GM10266 (cell line): ENCODE data around the gene C6orf15.
A peak's percentile ranks its signal among the peaks of the same experiment; 100 is the strongest.

Experiments
- DNase-seq: peaks from one replicate; pipeline ENCODE4 v3.0.0; 2012; ENCODE audit errors: extremely low spot score
- TF ChIP-seq, protein P1 (sequence below): IDR thresholded peaks from 2 replicates; pipeline ENCODE4 v1.5.1; 2012; ENCODE audit warnings: mild to moderate bottlenecking, low read depth; ENCODE audit not compliant: control insufficient read depth, insufficient read depth; ENCODE audit errors: missing control alignments

Gene C6orf15

DNA sequence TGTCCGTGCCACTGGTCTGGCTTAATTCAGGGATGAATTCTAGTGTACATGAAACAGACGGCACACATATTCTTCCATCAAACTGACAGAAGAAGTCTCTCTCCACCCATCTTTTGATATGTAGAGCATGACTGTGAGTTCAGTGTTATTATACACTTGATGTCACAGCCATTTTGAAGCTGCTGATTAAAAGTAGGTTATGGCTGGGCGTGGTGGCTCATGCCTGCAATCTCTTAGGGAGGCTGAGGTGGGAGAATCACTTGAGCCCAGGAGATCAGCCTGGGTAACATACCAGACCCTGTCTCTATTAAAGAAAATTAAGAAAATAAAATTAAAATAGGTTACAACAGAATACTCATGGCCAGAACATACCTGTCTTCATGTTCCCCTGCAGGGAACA, 20.7 kb downstream of the C6orf15 start:
- TF ChIP-seq, protein P1, sequence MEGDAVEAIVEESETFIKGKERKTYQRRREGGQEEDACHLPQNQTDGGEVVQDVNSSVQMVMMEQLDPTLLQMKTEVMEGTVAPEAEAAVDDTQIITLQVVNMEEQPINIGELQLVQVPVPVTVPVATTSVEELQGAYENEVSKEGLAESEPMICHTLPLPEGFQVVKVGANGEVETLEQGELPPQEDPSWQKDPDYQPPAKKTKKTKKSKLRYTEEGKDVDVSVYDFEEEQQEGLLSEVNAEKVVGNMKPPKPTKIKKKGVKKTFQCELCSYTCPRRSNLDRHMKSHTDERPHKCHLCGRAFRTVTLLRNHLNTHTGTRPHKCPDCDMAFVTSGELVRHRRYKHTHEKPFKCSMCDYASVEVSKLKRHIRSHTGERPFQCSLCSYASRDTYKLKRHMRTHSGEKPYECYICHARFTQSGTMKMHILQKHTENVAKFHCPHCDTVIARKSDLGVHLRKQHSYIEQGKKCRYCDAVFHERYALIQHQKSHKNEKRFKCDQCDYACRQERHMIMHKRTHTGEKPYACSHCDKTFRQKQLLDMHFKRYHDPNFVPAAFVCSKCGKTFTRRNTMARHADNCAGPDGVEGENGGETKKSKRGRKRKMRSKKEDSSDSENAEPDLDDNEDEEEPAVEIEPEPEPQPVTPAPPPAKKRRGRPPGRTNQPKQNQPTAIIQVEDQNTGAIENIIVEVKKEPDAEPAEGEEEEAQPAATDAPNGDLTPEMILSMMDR, result no peak
- no peak for DNase-seq

GRCh38 chr6:31090973-31091364, 21.4 kb downstream of the C6orf15 start:
- TF ChIP-seq, protein P1, result no peak
- no peak for DNase-seq

DNA sequence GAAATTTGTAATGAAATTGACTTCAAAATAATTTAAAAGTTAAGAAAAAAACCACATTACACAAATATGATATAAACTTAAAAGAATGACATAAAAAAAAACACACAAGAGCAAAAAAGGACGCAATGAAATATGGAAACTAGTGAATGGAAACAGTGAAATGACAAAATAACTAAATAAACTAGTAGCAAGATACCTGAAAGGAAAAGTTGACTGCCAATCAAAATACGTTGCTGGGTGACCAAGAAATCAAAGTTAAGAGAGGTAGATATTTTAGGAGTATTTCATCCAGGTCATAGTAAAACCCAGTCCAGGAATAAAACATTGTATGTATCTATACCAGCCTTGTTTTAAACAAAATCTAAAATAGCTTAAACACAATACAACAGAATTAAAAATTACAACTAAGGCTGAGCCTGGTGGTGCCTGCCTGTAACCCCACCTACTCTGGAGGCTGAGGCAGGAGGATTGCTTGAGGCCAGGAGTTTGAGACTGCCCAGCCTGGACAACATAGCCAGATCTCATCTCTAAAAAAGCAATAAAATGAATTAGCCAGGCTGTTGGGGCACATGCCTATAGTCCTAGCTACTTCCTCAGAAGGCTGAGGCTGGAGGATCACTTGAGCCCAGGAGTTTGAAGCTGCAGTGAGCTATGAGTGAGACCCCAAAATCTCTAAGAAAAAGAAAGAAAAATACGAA, 22.0 kb downstream of the C6orf15 start:
- TF ChIP-seq, protein P1, result no peak
- DNase-seq, result no peak

- TF ChIP-seq, protein P1, result peak; percentile 86
- peak; percentile 79 for DNase-seq
Observed at GRCh38 chr6:31087494-31088089, 24.8 kb downstream of the C6orf15 start.

DNA sequence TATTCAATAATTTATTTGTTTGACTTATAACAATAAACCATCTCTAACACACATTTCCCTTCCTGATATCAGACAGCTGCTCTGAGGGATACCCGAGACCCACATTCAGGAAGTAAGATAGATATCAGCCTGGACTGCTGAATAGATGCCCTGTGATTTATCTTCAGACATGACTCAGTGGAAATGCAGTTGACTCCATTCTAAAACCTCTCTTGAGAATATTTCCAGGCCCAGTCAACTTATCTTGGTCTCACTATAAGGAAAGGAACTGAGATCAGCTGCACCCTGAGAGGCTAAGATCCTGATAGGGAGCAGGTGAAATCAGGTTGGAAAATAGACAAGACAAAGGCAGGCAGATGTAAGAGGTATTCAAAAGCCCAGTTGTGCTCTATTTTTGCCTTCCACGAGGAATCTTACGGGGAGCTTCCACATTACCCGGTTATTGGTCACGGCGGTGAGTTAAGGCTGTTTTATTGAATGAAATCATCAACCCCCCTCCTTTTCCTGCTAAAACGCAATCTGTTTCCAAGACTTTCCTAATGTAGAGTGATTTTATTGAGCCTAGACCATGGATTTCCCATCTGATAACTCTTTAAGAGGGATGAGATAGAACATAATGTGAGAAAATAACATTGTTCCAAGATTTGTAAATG, 25.5 kb downstream of the C6orf15 start:
- DNase-seq, result no peak
- TF ChIP-seq, protein P1, result no peak

GRCh38 chr6:31083742-31084354, 28.5 kb downstream of the C6orf15 start:
- TF ChIP-seq, protein P1, result peak; percentile 67
- peak; percentile 44 for DNase-seq
